ENCODE measurements around the gene HOXC9. TPM values are rescaled to one million over a fixed set of nuclear protein-coding genes. Genes with fewer than 3 reads are reported as not detected.

HOXC9 gene
- polyA plus RNA-seq, 3 donors from 2014 or later, result not detected

DNA sequence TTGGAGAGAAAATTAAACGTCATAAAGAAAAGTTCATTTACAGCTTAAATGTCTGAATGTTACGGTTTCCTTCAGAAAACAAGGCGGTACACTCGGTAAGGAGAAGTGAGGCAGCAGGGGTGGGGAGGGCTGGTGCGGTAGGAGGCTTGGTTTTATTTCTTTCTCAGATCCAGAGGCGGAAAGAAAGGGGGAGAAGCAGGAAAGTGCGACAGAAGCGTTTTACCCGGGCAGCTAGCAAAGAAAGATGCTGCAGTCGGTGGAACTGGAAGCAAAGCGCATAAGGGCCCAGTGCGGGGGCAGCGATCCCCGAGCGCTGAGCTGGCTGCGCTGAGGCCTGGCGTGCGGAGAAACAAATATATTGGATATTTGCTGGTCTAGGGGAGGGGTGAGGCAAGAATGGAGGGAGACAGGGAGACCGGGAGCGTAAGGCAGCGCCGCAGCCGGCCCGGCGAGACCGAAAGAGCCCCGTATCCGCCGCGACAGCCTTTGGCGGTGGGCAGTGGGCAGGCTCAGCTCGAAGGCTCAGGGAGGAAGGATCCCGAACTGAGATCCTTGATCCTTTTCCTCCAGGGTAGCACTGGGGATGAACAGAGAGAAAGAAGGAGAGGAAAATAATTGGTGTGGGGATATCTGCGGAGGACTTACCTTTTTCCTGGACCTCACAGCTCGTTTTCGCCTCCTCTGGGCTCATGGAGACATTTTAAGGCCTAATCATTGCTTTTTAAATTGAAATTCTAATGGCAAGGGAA lies 33.4 kb upstream of the HOXC9 start:
- peak overlapping the region in 1 of 6 donors; percentile 1 for H3K27ac Mint-ChIP-seq

GRCh38 chr12:53967421-53967925 lies 32.5 kb upstream of the HOXC9 start:
- Mint-ChIP-seq H3K4me1 (peaks cover 24 to 37% of the 10 kb centered on the region in 2 donors), H3K27ac (no peak overlapping the region), H3K4me3 (peak overlapping the region in 1 of 5 donors; percentile 41), H3K9me3 (peaks cover 0 to 6% (median 0%) of the 10 kb centered on the region in 6 donors), H3K36me3 (no peaks in the 10 kb centered on the region), H3K27me3 (ENCODE audit: low read depth in 3 of 3) (peaks cover 67 to 79% (median 78%) of the 10 kb centered on the region in 3 donors)
- DNase-seq, result no peak

More for the DNA sequence above, 33.4 kb upstream of the HOXC9 start:
- peaks cover 0 to 6% (median 0%) of the 10 kb centered on the region in 6 donors for H3K9me3 Mint-ChIP-seq
- H3K27me3 Mint-ChIP-seq (ENCODE audit: low read depth in 3 of 3), result peaks cover 62 to 78% (median 77%) of the 10 kb centered on the region in 3 donors
- H3K4me1 Mint-ChIP-seq, result peaks cover 24 to 37% of the 10 kb centered on the region in 2 donors
- DNase-seq, result no peak
- H3K36me3 Mint-ChIP-seq, result no peaks in the 10 kb centered on the region
- H3K4me3 Mint-ChIP-seq, result peak overlapping the region in 4 of 5 donors; percentile 14 to 66 (median 26)

DNA sequence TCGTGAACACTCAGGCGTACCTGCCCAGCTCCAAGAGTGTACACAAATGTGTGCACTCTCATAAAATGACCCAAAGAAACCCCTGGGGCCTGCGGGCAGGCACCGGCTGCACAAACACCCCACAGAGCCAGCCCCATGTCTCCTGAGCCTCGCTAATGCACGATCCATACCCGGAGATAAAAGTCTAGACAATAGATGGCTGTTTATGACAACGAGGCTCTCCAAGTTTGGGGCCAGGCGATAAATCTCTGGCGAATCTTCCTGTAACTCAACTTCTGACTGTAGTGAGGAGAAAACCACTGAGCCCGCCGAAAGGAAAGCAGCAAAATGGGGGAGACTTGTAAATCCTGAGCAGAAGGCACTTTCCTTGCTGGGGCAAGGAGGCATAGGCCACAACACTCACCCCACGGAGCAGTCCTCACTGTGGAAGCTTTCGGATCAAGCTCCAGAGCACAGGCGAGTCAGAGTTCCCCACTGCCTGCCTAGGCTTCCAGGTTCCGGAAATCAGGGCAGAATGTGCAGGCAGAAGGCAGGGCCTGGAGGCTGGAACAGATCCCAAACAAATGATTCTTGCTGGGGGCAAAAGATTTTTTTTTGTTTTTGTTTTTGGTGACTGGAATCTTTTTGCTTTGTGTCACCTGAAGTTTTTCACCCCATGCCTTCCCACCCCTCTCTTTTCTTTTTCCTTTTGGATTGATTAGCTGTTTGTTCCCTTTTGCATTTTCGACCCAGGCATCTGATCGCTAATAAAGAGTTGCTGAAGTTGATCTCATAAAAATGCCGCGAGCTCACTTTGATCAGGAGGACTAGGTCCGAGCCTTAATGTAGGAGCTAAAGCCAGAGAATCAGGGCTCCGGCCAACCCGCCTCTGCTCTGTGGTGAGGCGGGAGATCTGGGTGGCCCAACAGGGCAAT lies 31.5 kb upstream of the HOXC9 start:
- H3K4me1 Mint-ChIP-seq, result peaks cover 30 to 40% of the 10 kb centered on the region in 2 donors

DNA sequence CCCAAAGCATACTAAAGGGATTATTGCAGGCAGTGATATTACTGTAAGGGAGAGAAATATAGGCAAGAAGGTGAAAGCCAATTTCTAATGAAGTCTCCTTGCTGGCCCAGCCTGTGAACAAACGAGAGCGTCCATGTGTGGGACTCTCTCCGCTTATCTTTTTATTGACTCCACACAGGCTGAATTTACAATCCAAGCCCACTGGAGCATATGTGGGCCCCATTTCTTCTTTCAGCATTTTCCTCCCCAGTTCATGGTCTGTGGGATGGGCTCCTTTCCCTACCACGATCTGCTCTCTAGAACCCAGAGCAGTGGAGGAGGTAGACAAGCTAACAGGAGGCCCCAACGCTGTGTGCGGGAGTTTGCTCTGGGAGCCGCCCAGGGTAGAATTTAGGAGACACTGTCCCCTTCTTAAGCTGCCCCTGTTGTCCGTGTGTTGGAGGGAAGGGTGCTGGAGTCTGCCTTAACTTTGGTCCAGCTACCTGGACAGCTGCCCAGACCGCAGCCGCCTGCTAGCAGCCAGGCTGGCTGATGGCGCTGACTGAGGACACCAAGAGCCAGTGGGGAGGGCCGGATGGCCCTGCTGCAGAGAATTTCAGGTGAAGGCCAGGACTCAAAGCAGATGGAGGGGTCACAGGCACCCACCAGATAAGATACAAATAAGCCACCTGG lies 30.2 kb upstream of the HOXC9 start:
- Mint-ChIP-seq H3K36me3 (no peaks in the 10 kb centered on the region), H3K27ac (no peak overlapping the region), H3K27me3 (ENCODE audit: low read depth in 3 of 3) (peaks cover 69 to 75% (median 75%) of the 10 kb centered on the region in 3 donors), H3K9me3 (peaks cover 0 to 17% (median 0%) of the 10 kb centered on the region in 6 donors), H3K4me1 (peaks cover 29 to 36% of the 10 kb centered on the region in 2 donors), H3K4me3 (no peak overlapping the region)
- DNase-seq, result no peak

More for the DNA sequence above, 31.5 kb upstream of the HOXC9 start:
- H3K36me3 Mint-ChIP-seq, result no peaks in the 10 kb centered on the region
- no peak overlapping the region for H3K27ac Mint-ChIP-seq
- no peak for DNase-seq
- H3K27me3 Mint-ChIP-seq (ENCODE audit: low read depth in 3 of 3), result peaks cover 67 to 80% (median 78%) of the 10 kb centered on the region in 3 donors
- no peak overlapping the region for H3K4me3 Mint-ChIP-seq
- H3K9me3 Mint-ChIP-seq, result peaks cover 0 to 12% (median 0%) of the 10 kb centered on the region in 6 donors

- no peak for DNase-seq
- Mint-ChIP-seq H3K27me3 (ENCODE audit: low read depth in 3 of 3) (peaks cover 71 to 76% (median 73%) of the 10 kb centered on the region in 3 donors), H3K4me3 (no peak overlapping the region), H3K9me3 (peaks cover 0 to 17% (median 0%) of the 10 kb centered on the region in 6 donors), H3K27ac (no peak overlapping the region), H3K36me3 (no peaks in the 10 kb centered on the region), H3K4me1 (peaks cover 30 to 36% of the 10 kb centered on the region in 2 donors)
Observed at GRCh38 chr12:53970451-53970850, 29.5 kb upstream of the HOXC9 start.

DNA sequence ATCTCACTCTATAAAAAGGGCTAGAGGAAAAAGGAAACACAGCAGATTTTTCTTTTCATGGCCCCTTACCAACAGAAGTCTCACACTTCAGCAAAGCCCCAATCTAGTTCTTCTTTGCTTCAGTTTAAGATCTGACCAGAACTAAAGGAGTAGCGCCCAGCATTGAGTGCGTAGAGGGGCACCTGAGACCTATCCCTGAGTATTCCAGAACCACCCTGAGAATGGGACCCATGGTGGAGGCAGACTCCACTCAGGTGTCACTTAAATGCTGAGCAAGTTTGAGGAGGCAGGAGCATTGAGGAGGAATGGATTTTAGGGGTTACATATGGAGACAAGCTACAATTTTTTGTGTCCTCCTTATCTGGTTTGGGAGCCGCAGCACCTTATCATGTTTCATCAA lies 28.8 kb upstream of the HOXC9 start:
- peaks cover 0 to 17% (median 0%) of the 10 kb centered on the region in 6 donors for H3K9me3 Mint-ChIP-seq
- DNase-seq, result no peak
- peaks cover 71 to 76% (median 71%) of the 10 kb centered on the region in 3 donors for H3K27me3 Mint-ChIP-seq (ENCODE audit: low read depth in 3 of 3)
- H3K36me3 Mint-ChIP-seq, result no peaks in the 10 kb centered on the region
- H3K27ac Mint-ChIP-seq, result no peak overlapping the region
- H3K4me1 Mint-ChIP-seq, result peaks cover 31 to 36% of the 10 kb centered on the region in 2 donors
- no peak overlapping the region for H3K4me3 Mint-ChIP-seq

DNA sequence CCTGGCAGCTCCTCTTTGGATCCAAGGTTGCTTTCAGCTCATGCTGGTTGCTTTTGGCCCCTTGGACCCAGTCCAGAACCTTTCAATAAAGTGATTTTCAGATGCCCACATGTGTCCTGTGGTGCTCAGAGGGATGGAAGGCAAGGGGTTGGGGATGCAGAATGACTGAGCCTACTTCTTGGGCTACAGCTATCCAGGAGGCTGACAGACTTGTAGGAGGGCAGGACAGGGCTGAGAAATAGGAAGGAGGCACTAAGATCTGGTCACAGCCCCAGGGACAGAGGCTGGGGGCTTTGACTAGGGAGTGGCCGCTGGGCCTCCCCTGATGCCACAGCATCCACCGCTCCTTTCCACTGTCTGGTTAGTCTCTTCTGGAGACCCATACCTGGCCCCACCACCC lies 28.3 kb upstream of the HOXC9 start:
- Mint-ChIP-seq H3K36me3 (no peaks in the 10 kb centered on the region), H3K27ac (peak overlapping the region in 1 of 6 donors; percentile 67), H3K27me3 (ENCODE audit: low read depth in 3 of 3) (peaks cover 71 to 75% (median 73%) of the 10 kb centered on the region in 3 donors), H3K4me1 (peaks cover 25 to 32% of the 10 kb centered on the region in 2 donors), H3K9me3 (peaks cover 0 to 17% (median 0%) of the 10 kb centered on the region in 6 donors), H3K4me3 (no peak overlapping the region)
- no peak for DNase-seq

- peaks cover 25 to 36% of the 10 kb centered on the region in 2 donors for H3K4me1 Mint-ChIP-seq
- peaks cover 0 to 15% (median 0%) of the 10 kb centered on the region in 6 donors for H3K9me3 Mint-ChIP-seq
- H3K4me3 Mint-ChIP-seq, result peak overlapping the region in 2 of 5 donors; percentile 3 to 38
- H3K27me3 Mint-ChIP-seq (ENCODE audit: low read depth in 3 of 3), result peaks cover 71 to 78% (median 77%) of the 10 kb centered on the region in 3 donors
- peak overlapping the region in 1 of 6 donors; percentile 67 for H3K27ac Mint-ChIP-seq
- no peaks in the 10 kb centered on the region for H3K36me3 Mint-ChIP-seq
- no peak for DNase-seq
Observed at GRCh38 chr12:53972152-53972702, 27.7 kb upstream of the HOXC9 start.

DNA sequence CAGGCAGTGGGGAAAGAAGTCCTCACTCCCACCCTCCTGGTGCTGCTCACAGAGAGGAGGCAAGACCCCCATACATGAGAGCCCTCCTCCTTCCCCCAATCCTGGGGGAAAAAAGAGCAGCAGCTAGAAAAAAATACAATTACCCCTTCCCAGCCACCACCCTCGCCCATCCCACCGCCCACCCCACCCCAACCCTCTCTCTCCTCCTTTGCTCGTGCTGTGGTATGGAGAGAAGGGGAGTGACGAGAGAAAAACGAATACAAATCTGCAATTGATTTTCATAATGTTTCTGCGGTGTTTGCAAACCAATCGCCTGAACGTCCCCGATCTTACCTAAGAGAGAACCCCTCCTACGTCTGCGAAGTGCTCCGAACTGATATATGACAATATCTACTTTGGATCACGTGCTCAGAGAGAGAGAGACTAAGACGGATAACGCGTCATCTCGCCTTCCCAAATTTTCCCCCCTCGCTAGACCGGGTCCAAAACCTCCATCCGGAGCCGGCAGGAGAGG lies 27.2 kb upstream of the HOXC9 start, which contains the start of gene HOXC11:
Gene HOXC11 (plus strand): TSS at position 405 of the 514 bp plus-strand sequence. CDS start 116 bp downstream, outside the sequence.
- H3K27ac Mint-ChIP-seq, result peak within 1 kb of the TSS in 2 of 6 donors; percentile 37 to 67
- H3K36me3 Mint-ChIP-seq, result no peaks in the 10 kb centered on the region
- H3K4me1 Mint-ChIP-seq, result peaks cover 21 to 38% of the 10 kb centered on the region in 2 donors

DNA sequence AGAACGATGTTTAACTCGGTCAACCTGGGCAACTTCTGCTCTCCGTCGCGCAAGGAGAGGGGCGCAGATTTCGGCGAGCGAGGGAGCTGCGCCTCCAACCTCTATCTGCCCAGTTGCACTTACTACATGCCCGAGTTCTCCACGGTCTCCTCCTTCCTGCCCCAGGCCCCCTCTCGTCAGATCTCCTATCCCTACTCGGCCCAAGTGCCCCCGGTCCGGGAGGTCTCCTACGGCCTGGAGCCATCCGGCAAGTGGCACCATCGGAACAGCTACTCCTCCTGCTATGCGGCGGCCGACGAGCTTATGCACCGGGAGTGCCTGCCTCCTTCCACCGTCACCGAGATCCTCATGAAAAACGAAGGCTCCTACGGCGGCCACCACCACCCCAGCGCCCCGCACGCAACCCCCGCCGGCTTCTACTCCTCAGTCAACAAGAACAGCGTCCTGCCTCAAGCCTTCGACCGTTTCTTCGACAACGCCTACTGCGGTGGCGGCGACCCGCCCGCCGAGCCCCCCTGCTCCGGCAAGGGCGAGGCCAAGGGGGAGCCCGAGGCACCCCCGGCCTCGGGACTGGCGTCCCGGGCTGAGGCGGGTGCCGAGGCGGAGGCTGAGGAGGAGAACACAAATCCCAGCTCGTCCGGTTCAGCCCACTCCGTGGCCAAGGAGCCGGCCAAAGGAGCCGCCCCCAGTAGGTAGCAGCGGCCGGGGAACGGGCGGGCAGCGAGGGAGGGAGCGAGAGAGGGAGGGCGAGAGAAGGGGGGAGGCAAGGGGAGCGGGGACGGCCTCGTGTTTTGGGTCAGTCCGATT lies 26.5 kb upstream of the HOXC9 start:
- no peaks in the 10 kb centered on the region for H3K36me3 Mint-ChIP-seq
- no peak for DNase-seq
- H3K27me3 Mint-ChIP-seq (ENCODE audit: low read depth in 3 of 3), result peaks cover 69 to 75% (median 72%) of the 10 kb centered on the region in 3 donors
- peaks cover 0 to 12% (median 0%) of the 10 kb centered on the region in 6 donors for H3K9me3 Mint-ChIP-seq
- peak overlapping the region; percentile 73 to 80 (median 75) for H3K4me3 Mint-ChIP-seq
- peak overlapping the region in 2 of 6 donors; percentile 37 to 67 for H3K27ac Mint-ChIP-seq
- H3K4me1 Mint-ChIP-seq, result peaks cover 24 to 43% of the 10 kb centered on the region in 2 donors

More for the DNA sequence above, 27.2 kb upstream of the HOXC9 start, which contains the start of gene HOXC11:
- H3K9me3 Mint-ChIP-seq, result peaks cover 0 to 13% (median 0%) of the 10 kb centered on the region in 6 donors
- peak within 1 kb of the TSS; percentile 73 to 85 (median 80) for H3K4me3 Mint-ChIP-seq
- H3K27me3 Mint-ChIP-seq (ENCODE audit: low read depth in 3 of 3), result peaks cover 71 to 78% (median 76%) of the 10 kb centered on the region in 3 donors
- DNase-seq, result no peak

- Mint-ChIP-seq H3K36me3 (no peaks in the 10 kb centered on the region), H3K4me1 (peaks cover 24 to 43% of the 10 kb centered on the region in 2 donors), H3K9me3 (peaks cover 0 to 11% (median 0%) of the 10 kb centered on the region in 6 donors), H3K27me3 (ENCODE audit: low read depth in 3 of 3) (peaks cover 75 to 79% (median 76%) of the 10 kb centered on the region in 3 donors), H3K27ac (peak within 1 kb of the TSS in 2 of 6 donors; percentile 11 to 51), H3K4me3 (peak within 1 kb of the TSS; percentile 63 to 85 (median 80))
- DNase-seq, result peak in 2 of 3 donors; percentile 39 to 43
Observed at GRCh38 chr12:53974084-53975063, 25.6 kb upstream of the HOXC9 start, which contains the start of gene HOTAIR. Gene HOTAIR (minus strand): TSS chr12:53974954.

Data from immature natural killer cell (primary cell).